IMR-90 (cell line): ENCODE measurements around the gene ZBED1. TPM values are rescaled to one million over a fixed set of nuclear protein-coding genes. Genes with fewer than 3 reads are reported as not detected.

Source experiments
- ATAC-seq: fragments of 200-7000 bp; cut with Tn5 transposase; 2 replicates; pipeline ENCODE4 v1.9.1; 2020; ENCODE audit warnings: low read depth, mild to moderate bottlenecking, moderate library complexity
- BruUV-seq: library from RNA; stranded (reverse); fragments of 400-500 nt; replicated peaks from 2 replicates; lab custom pipeline; 2021; lab: Mats Ljungman, UMichigan
- CTCF ChIA-PET: fragments of 300-600 bp; formaldehyde crosslinking; extraction: SDS; loops from one replicate; lab custom pipeline; 2021; ENCODE audit warnings: antibody characterized with exemption; lab: Yijun Ruan, JAX
- POLR2A ChIA-PET: fragments of 300-600 bp; sonication (Branson Sonifier 250); formaldehyde crosslinking; loops from one replicate; lab custom pipeline; 2022; ENCODE audit warnings: antibody characterized with exemption; ENCODE audit not compliant: unreplicated experiment; lab: Charles Lee
- DNase-seq: peaks from one replicate; pipeline ENCODE4 v3.0.0; 2013
- H2AFZ ChIP-seq: replicated peaks from 2 replicates; pipeline ENCODE3; 2013; ENCODE audit warnings: low read length, mild to moderate bottlenecking; ENCODE audit not compliant: poor library complexity
- H2AK5ac ChIP-seq: 2 replicates; pipeline ENCODE4 v1.6.1; 2013; ENCODE audit warnings: low read depth, low read length, inconsistent platforms
- H2AK9ac ChIP-seq: replicated peaks from 2 replicates; pipeline ENCODE3; 2013; ENCODE audit warnings: mild to moderate bottlenecking, low read depth, low read length, moderate library complexity; ENCODE audit not compliant: poor library complexity
- H2BK120ac ChIP-seq: 2 replicates; pipeline ENCODE4 v1.6.1; 2013; ENCODE audit warnings: low read depth, low read length, inconsistent platforms
- H2BK15ac ChIP-seq: 3 replicates; pipeline ENCODE4 v1.6.1; 2013; ENCODE audit warnings: low read depth, low read length, inconsistent platforms
- H2BK20ac ChIP-seq: 2 replicates; pipeline ENCODE4 v1.6.1; 2013; ENCODE audit warnings: low read depth, mild to moderate bottlenecking, inconsistent platforms, low read length, moderate library complexity
- H2BK5ac ChIP-seq: 2 replicates; pipeline ENCODE4 v1.6.1; 2013; ENCODE audit warnings: mild to moderate bottlenecking, low read depth, low read length, inconsistent platforms; ENCODE audit not compliant: poor library complexity, severe bottlenecking
- H3K14ac ChIP-seq: replicated peaks from 2 replicates; pipeline ENCODE4 v1.6.1; 2013; ENCODE audit warnings: low read depth, low read length, inconsistent platforms
- H3K18ac ChIP-seq: 2 replicates; pipeline ENCODE4 v1.6.1; 2013; ENCODE audit warnings: low read depth, low read length, control low read depth
- H3K23ac ChIP-seq: 2 replicates; pipeline ENCODE4 v1.6.1; 2013; ENCODE audit warnings: low read depth, low read length, inconsistent platforms
- H3K27ac ChIP-seq: 2 replicates; pipeline ENCODE4 v1.5.1; 2013; ENCODE audit warnings: mild to moderate bottlenecking, control low read depth, low read length; ENCODE audit not compliant: insufficient read depth
- H3K27me3 ChIP-seq: 2 replicates; pipeline ENCODE4 v1.6.1; 2013; ENCODE audit warnings: low read length; ENCODE audit not compliant: control insufficient read depth, insufficient read depth
- H3K36me3 ChIP-seq: 2 replicates; pipeline ENCODE4 v1.6.1; 2013; ENCODE audit warnings: low read length, mixed read lengths; ENCODE audit not compliant: control insufficient read depth, insufficient read depth
- H3K4ac ChIP-seq: 2 replicates; pipeline ENCODE4 v1.6.1; 2013; ENCODE audit warnings: low read depth, low read length, inconsistent platforms
- H3K4me1 ChIP-seq: 2 replicates; pipeline ENCODE4 v1.6.1; 2013; ENCODE audit warnings: low read length, mixed read lengths; ENCODE audit not compliant: control insufficient read depth, insufficient read depth
- H3K4me2 ChIP-seq: 2 replicates; pipeline ENCODE4 v1.6.1; 2013; ENCODE audit warnings: low read depth, mild to moderate bottlenecking, control low read depth, low read length, moderate library complexity
- H3K4me3 ChIP-seq: 2 replicates; pipeline ENCODE4 v1.5.1; 2013; ENCODE audit warnings: low read depth, mild to moderate bottlenecking, control low read depth, low read length, moderate library complexity; ENCODE audit not compliant: insufficient read depth
- H3K56ac ChIP-seq: 2 replicates; pipeline ENCODE4 v1.6.1; 2013; ENCODE audit warnings: low read length, inconsistent platforms; ENCODE audit not compliant: insufficient read depth; ENCODE audit errors: extremely low read depth
- H3K79me1 ChIP-seq, 2 experiments: 2 replicates each; pipeline ENCODE4 v1.6.1; 2013; ENCODE audit warnings: low read length in 2 of 2, inconsistent platforms in 1 of 2, low read depth in 1 of 2
- H3K9ac ChIP-seq: 2 replicates; pipeline ENCODE4 v1.6.1; 2013; ENCODE audit warnings: low read depth, low read length, control low read depth
- H3K9me1 ChIP-seq: 2 replicates; pipeline ENCODE4 v1.6.1; 2013; ENCODE audit warnings: low read length, inconsistent platforms; ENCODE audit not compliant: insufficient read depth
- H3K9me3 ChIP-seq: 2 replicates; pipeline ENCODE4 v1.6.1; 2013; ENCODE audit warnings: low read length; ENCODE audit not compliant: control insufficient read depth, insufficient read depth
- H4K20me1 ChIP-seq: 2 replicates; pipeline ENCODE4 v1.6.1; 2013; ENCODE audit warnings: low read length, inconsistent platforms; ENCODE audit not compliant: insufficient read depth
- H4K5ac ChIP-seq: 2 replicates; pipeline ENCODE4 v1.6.1; 2013; ENCODE audit warnings: mild to moderate bottlenecking, low read depth, low read length, control low read depth
- H4K8ac ChIP-seq, 2 experiments: 2 replicates each; pipeline ENCODE4 v1.6.1; 2013; ENCODE audit warnings: low read depth in 2 of 2, low read length in 2 of 2, control low read depth in 1 of 2, inconsistent platforms in 1 of 2
- H4K91ac ChIP-seq: 2 replicates; pipeline ENCODE4 v1.6.1; 2013; ENCODE audit warnings: low read depth, low read length, inconsistent platforms; ENCODE audit not compliant: insufficient read depth
- BHLHE40 ChIP-seq: fragments of 150-350 bp; IDR thresholded peaks from 2 replicates; pipeline ENCODE4 v1.6.1; 2016; ENCODE audit warnings: mild to moderate bottlenecking, low read depth, low read length
- CEBPB ChIP-seq: IDR thresholded peaks from 2 replicates; pipeline ENCODE4 v1.6.1; 2012; ENCODE audit warnings: low read depth, low read length, improper control_type of control experiment
- CHD1 ChIP-seq: IDR thresholded peaks from 2 replicates; pipeline ENCODE4 v1.6.1; 2012; ENCODE audit warnings: low read depth, low read length, improper control_type of control experiment
- FOS ChIP-seq: fragments of 150-350 bp; IDR thresholded peaks from 2 replicates; pipeline ENCODE4 v1.6.1; 2016; ENCODE audit warnings: low read depth, low read length
- MAFK ChIP-seq: IDR thresholded peaks from 2 replicates; pipeline ENCODE4 v1.6.1; 2012; ENCODE audit warnings: low read depth, low read length, improper control_type of control experiment
- MAZ ChIP-seq: IDR thresholded peaks from 2 replicates; pipeline ENCODE4 v1.6.1; 2012; ENCODE audit warnings: low read depth, mild to moderate bottlenecking, low read length, improper control_type of control experiment, moderate library complexity, borderline replicate concordance
- MXI1 ChIP-seq: IDR thresholded peaks from 2 replicates; pipeline ENCODE4 v1.6.1; 2012; ENCODE audit warnings: low read depth, mild to moderate bottlenecking, low read length, moderate library complexity, borderline replicate concordance
- NFE2L2 ChIP-seq: fragments of 150-350 bp; IDR thresholded peaks from 2 replicates; pipeline ENCODE4 v1.6.1; 2016; ENCODE audit warnings: low read depth, mild to moderate bottlenecking, low read length
- POLR2A ChIP-seq: IDR thresholded peaks from 2 replicates; pipeline ENCODE4 v1.6.1; 2012; ENCODE audit warnings: mild to moderate bottlenecking, low read depth, low read length
- RAD21 ChIP-seq: IDR thresholded peaks from 2 replicates; pipeline ENCODE4 v1.6.1; 2012; ENCODE audit warnings: low read length, improper control_type of control experiment
- RCOR1 ChIP-seq: IDR thresholded peaks from 2 replicates; pipeline ENCODE4 v1.6.1; 2012; ENCODE audit warnings: mild to moderate bottlenecking, low read length, improper control_type of control experiment; ENCODE audit not compliant: insufficient replicate concordance
- RFX5 ChIP-seq: IDR thresholded peaks from 2 replicates; pipeline ENCODE4 v1.8.0; 2012; ENCODE audit warnings: low read depth, mild to moderate bottlenecking, low read length, moderate library complexity
- SMC3 ChIP-seq: fragments of 150-350 bp; IDR thresholded peaks from 2 replicates; pipeline ENCODE4 v1.6.1; 2016; ENCODE audit warnings: low read depth, mild to moderate bottlenecking, antibody characterized with exemption, low read length, moderate library complexity
- WGBS, 2 experiments: methylation state at CpG; one replicate each; pipeline versions ENCODE4 v1.1.5 to v1.1.7; 2013; ENCODE audit warnings: missing lambda C conversion rate in 2 of 2; ENCODE audit not compliant: insufficient read length in 1 of 2; ENCODE audit errors: extremely low coverage in 2 of 2; 5-methylcytosine and 5-hydroxymethylcytosine counted together
- dilution Hi-C: fragments of 300-500 bp; cut with HindIII; formaldehyde crosslinking; loops from one replicate; pipeline ENCODE4 v1.14.3; 2018; ENCODE audit warnings: low sequenced_read_pairs; ENCODE audit not compliant: unreplicated experiment
- in situ Hi-C: fragments of 300-500 bp; cut with MboI; formaldehyde crosslinking; loops from 3 replicates; pipeline ENCODE4 v1.14.3; 2019; ENCODE audit warnings: low sequenced_read_pairs, inconsistent platforms, mixed read lengths
- intact Hi-C: fragments of 100-400 bp; cut with micrococcal nuclease; formaldehyde crosslinking; loops from 2 replicates; pipeline ENCODE4 v1.10.0; 2022
- polyA plus RNA-seq, 3 experiments: library from polyadenylated mRNA; depleted of rRNA; stranded (reverse); fragments of >200 nt; gene quantifications; 2 replicates each; pipeline ENCODE4 v1.2.3, GENCODE V29; 2012; ENCODE audit warnings: low replicate concordance in 1 of 3
- total RNA-seq: library from RNA; depleted of rRNA; stranded (reverse); fragments of >200 nt; gene quantifications from 2 replicates; pipeline ENCODE4 v1.2.3, GENCODE V29; 2012
- TF ChIP-seq, protein P1 (sequence below): fragments of 150-350 bp; IDR thresholded peaks from 2 replicates; pipeline ENCODE4 v1.6.1; 2016; ENCODE audit warnings: low read depth, mild to moderate bottlenecking, low read length, moderate library complexity, borderline replicate concordance
- TF ChIP-seq, protein P2 (sequence below): conservative IDR thresholded peaks from 2 replicates; pipeline ENCODE4 v1.5.1; 2012; ENCODE audit warnings: mild to moderate bottlenecking, low read depth, low read length, improper control_type of control experiment
- TF ChIP-seq, protein P3 (sequence below): fragments of 150-350 bp; IDR thresholded peaks from 2 replicates; pipeline ENCODE4 v1.6.1; 2017; ENCODE audit warnings: mild to moderate bottlenecking, antibody characterized with exemption, low read length, low read depth

Gene ZBED1
- total and polyA plus RNA-seq, 2 of the 4 experiments (the other 2 are of a cell fraction) = 13.1 to 21.5 TPM

- H4K8ac ChIP-seq = no peak overlapping the region
- no peak overlapping the region for H2BK15ac ChIP-seq
- no CpG with 5 or more reads among the region's 4 CpGs for WGBS, 2 experiments
- H3K27ac ChIP-seq = no peak overlapping the region
- dilution Hi-C loops = no loop called here
- no peak overlapping the region for H3K4me3 ChIP-seq
- 0 out of 2 replicates have a peak, but pooled peaks cover 1% of the 10 kb centered on the region for H3K4me1 ChIP-seq
- no peak overlapping the region for H3K4ac ChIP-seq
- no peak overlapping the region for H2BK20ac ChIP-seq
- H3K36me3 ChIP-seq = peaks cover 6% of the 10 kb centered on the region
- no TSS peak for BruUV-seq
- H4K91ac ChIP-seq = no peak overlapping the region
- peaks cover 21 to 50% of the 10 kb centered on the region in 2 experiments for H3K79me1 ChIP-seq
- no peak overlapping the region for H3K9ac ChIP-seq
- no peak overlapping the region for H2AK9ac ChIP-seq
- CTCF ChIA-PET = no interaction called here
- intact Hi-C loops = loop anchor here (5.0 kb wide), 1 partner anchor 100 kb away; no protein-coding TSS in a partner anchor
- no peak overlapping the region for H4K5ac ChIP-seq
- H3K4me2 ChIP-seq = no peak overlapping the region
- peaks cover 27% of the 10 kb centered on the region for H4K20me1 ChIP-seq
- DNase-seq = no peak
- no peak for TF ChIP-seq BHLHE40
- no peak for TF ChIP-seq NFE2L2
- TF ChIP-seq, protein P1, sequence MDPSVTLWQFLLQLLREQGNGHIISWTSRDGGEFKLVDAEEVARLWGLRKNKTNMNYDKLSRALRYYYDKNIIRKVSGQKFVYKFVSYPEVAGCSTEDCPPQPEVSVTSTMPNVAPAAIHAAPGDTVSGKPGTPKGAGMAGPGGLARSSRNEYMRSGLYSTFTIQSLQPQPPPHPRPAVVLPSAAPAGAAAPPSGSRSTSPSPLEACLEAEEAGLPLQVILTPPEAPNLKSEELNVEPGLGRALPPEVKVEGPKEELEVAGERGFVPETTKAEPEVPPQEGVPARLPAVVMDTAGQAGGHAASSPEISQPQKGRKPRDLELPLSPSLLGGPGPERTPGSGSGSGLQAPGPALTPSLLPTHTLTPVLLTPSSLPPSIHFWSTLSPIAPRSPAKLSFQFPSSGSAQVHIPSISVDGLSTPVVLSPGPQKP = no peak
- TF ChIP-seq MAFK = no peak
- no peak for TF ChIP-seq CHD1
- TF ChIP-seq, protein P2, sequence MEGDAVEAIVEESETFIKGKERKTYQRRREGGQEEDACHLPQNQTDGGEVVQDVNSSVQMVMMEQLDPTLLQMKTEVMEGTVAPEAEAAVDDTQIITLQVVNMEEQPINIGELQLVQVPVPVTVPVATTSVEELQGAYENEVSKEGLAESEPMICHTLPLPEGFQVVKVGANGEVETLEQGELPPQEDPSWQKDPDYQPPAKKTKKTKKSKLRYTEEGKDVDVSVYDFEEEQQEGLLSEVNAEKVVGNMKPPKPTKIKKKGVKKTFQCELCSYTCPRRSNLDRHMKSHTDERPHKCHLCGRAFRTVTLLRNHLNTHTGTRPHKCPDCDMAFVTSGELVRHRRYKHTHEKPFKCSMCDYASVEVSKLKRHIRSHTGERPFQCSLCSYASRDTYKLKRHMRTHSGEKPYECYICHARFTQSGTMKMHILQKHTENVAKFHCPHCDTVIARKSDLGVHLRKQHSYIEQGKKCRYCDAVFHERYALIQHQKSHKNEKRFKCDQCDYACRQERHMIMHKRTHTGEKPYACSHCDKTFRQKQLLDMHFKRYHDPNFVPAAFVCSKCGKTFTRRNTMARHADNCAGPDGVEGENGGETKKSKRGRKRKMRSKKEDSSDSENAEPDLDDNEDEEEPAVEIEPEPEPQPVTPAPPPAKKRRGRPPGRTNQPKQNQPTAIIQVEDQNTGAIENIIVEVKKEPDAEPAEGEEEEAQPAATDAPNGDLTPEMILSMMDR = no peak
- TF ChIP-seq CEBPB = no peak
- no peak for TF ChIP-seq SMC3
- TF ChIP-seq MAZ = no peak
- TF ChIP-seq RCOR1 = no peak
- no peak for TF ChIP-seq RAD21
- TF ChIP-seq POLR2A = no peak
- TF ChIP-seq, protein P3, sequence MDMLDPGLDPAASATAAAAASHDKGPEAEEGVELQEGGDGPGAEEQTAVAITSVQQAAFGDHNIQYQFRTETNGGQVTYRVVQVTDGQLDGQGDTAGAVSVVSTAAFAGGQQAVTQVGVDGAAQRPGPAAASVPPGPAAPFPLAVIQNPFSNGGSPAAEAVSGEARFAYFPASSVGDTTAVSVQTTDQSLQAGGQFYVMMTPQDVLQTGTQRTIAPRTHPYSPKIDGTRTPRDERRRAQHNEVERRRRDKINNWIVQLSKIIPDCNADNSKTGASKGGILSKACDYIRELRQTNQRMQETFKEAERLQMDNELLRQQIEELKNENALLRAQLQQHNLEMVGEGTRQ = no peak
- TF ChIP-seq MXI1 = no peak
- no peak for TF ChIP-seq FOS
- no peak for TF ChIP-seq RFX5
- H3K9me1 ChIP-seq = peaks cover 24% of the 10 kb centered on the region
- POLR2A ChIA-PET = no interaction called here
- H2BK5ac ChIP-seq = no peak overlapping the region
- no peak overlapping the region for H3K18ac ChIP-seq
- H3K23ac ChIP-seq = no peak overlapping the region
- no peaks in the 10 kb centered on the region for H3K9me3 ChIP-seq
- no peak overlapping the region for H3K14ac ChIP-seq
- no peak overlapping the region for H3K56ac ChIP-seq
- in situ Hi-C loops = no loop called here
- no peak overlapping the region for H2BK120ac ChIP-seq
- no peak for ATAC-seq
- H3K27me3 ChIP-seq = no peaks in the 10 kb centered on the region
- no peak overlapping the region for H2AK5ac ChIP-seq
- no peak overlapping the region for H2AFZ ChIP-seq
Measured at GRCh38 chrX:2452799-2453198, 48.0 kb downstream of the ZBED1 start.
